ENCODE measurements around the gene PRDX6. TPM values are rescaled to one million over a fixed set of nuclear protein-coding genes. Genes with fewer than 3 reads are reported as not detected.

PRDX6 gene
- total RNA-seq, 1 donor from 2014 or later, result 201 TPM

DNA sequence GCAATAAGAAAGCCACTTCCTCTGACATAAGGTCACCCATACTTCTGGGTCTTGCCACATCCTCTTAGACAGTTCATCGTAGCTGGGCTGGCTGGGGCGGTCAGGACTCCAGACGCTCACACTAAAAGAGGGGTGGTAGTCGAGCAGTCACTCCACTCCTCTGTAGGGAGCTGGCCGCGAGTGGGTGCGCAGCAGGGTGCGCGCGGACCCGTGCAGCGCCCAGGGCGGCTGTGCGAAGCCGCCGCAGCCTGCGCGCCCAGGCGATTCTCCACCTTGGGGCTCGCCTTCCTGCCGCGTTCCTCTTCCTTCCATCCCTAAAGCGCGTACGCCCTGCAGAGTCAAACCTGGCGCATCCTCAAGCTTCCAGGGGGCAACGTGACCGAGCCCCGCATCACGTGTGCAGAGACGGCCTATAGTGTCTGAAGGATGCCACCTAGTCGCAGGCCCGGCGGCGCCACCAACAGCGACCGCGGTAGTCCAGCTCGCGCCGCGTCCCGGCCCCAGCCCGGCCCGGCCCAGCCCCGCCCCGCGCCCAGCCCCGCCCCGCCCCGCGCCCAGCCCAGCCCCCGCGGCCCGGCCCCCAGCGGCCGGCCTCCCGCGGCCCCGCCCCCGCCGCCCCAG, 360 bp upstream of the PRDX6 start:
- H3K36me3 ChIP-seq, result peaks cover 20% of the 10 kb centered on the region
- H3K9me3 ChIP-seq, result no peaks in the 10 kb centered on the region
- ATAC-seq (peak; percentile 92), DNase-seq (peak; percentile 96)
- peak overlapping the region; percentile 85 for H3K4me3 ChIP-seq
- TF ChIP-seq, protein P1, sequence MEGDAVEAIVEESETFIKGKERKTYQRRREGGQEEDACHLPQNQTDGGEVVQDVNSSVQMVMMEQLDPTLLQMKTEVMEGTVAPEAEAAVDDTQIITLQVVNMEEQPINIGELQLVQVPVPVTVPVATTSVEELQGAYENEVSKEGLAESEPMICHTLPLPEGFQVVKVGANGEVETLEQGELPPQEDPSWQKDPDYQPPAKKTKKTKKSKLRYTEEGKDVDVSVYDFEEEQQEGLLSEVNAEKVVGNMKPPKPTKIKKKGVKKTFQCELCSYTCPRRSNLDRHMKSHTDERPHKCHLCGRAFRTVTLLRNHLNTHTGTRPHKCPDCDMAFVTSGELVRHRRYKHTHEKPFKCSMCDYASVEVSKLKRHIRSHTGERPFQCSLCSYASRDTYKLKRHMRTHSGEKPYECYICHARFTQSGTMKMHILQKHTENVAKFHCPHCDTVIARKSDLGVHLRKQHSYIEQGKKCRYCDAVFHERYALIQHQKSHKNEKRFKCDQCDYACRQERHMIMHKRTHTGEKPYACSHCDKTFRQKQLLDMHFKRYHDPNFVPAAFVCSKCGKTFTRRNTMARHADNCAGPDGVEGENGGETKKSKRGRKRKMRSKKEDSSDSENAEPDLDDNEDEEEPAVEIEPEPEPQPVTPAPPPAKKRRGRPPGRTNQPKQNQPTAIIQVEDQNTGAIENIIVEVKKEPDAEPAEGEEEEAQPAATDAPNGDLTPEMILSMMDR (IDR thresholded peaks at IDR 0.05), result no peak
- intact Hi-C loops (cut with DNase I), result no loop called here
- H3K27ac ChIP-seq, result peak overlapping the region; percentile 97
- peaks cover 38% of the 10 kb centered on the region for H3K4me1 ChIP-seq
- no peaks in the 10 kb centered on the region for H3K27me3 ChIP-seq

- Histone ChIP-seq H3K36me3 (peaks cover 35% of the 10 kb centered on the region), H3K4me1 (peaks cover 38% of the 10 kb centered on the region), H3K27me3 (no peaks in the 10 kb centered on the region), H3K9me3 (no peaks in the 10 kb centered on the region), H3K27ac (peak overlapping the region; percentile 98), H3K4me3 (peak overlapping the region; percentile 85)
- intact Hi-C loops (cut with DNase I), result no loop called here
- ATAC-seq, result peak; percentile 67
- DNase-seq, result peak; percentile 75
- TF ChIP-seq, protein P1 (IDR thresholded peaks at IDR 0.05), result no peak
Measured at GRCh38 chr1:173478094-173478674, 1.0 kb downstream of the PRDX6 start.

- H3K4me1 ChIP-seq, result peaks cover 35% of the 10 kb centered on the region
- H3K27ac ChIP-seq, result no peak overlapping the region
- no peaks in the 10 kb centered on the region for H3K27me3 ChIP-seq
- TF ChIP-seq, protein P1 (IDR thresholded peaks at IDR 0.05), result no peak
- peaks cover 49% of the 10 kb centered on the region for H3K36me3 ChIP-seq
- no peak for ATAC-seq
- intact Hi-C loops (cut with DNase I), result no loop called here
- H3K4me3 ChIP-seq, result peak overlapping the region; percentile 85
- H3K9me3 ChIP-seq, result no peaks in the 10 kb centered on the region
- DNase-seq, result no peak
Measured at GRCh38 chr1:173479649-173480048, 2.5 kb downstream of the PRDX6 start.

- H3K27me3 ChIP-seq, result no peaks in the 10 kb centered on the region
- peaks cover 27% of the 10 kb centered on the region for H3K4me1 ChIP-seq
- no peak for DNase-seq
- intact Hi-C loops (cut with DNase I), result no loop called here
- no peaks in the 10 kb centered on the region for H3K9me3 ChIP-seq
- H3K4me3 ChIP-seq, result no peak overlapping the region
- H3K27ac ChIP-seq, result no peak overlapping the region
- no peak for ATAC-seq
- TF ChIP-seq, protein P1 (IDR thresholded peaks at IDR 0.05), result no peak
- peaks cover 66% of the 10 kb centered on the region for H3K36me3 ChIP-seq
Measured at GRCh38 chr1:173481195-173481772, 4.1 kb downstream of the PRDX6 start.

DNA sequence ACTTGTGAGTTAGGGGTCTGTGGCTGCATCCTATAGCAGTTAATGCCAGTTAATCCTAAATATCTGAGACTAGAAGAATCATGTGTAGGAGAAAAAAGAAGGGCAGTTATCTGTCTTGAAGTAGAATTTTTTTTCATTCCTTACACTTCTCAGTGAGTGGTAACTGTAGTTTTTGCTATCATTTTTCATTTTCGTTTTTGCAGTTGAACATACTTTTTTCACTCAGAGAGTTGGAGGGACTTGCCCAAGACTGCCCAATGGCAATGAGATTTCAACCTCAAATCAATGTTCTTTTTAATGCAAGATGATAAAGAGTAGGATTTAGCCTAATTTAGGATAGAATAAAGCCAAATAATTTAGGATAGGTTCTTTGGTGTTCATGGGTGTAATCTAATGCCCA, 5.5 kb downstream of the PRDX6 start:
- Histone ChIP-seq H3K4me3 (no peak overlapping the region), H3K36me3 (peaks cover 80% of the 10 kb centered on the region), H3K27ac (no peak overlapping the region), H3K9me3 (no peaks in the 10 kb centered on the region), H3K4me1 (peaks cover 27% of the 10 kb centered on the region), H3K27me3 (no peaks in the 10 kb centered on the region)
- intact Hi-C loops (cut with DNase I), result no loop called here
- ATAC-seq (no peak), DNase-seq (no peak)
- TF ChIP-seq, protein P1 (IDR thresholded peaks at IDR 0.05), result no peak
